Stimulated activated CD8-positive, alpha-beta memory T cell treated with anti-CD3 and anti-CD28 coated beads, Interleukin-7, amount 100 ng/mL, for 1 hour (primary cell): ENCODE data around the gene ZSWIM5.
"Not testable (repeated sequence)": the region's sequence is repeated elsewhere in the genome, so short reads cannot be mapped to it uniquely, and the experiment has no call there.

Source experiments
- DNase-seq, 2 donors: peaks; one replicate each; pipeline ENCODE4 v3.0.0-alpha.2; 2020; ENCODE audit warnings: low read depth in 2 of 2

ZSWIM5 gene

DNA sequence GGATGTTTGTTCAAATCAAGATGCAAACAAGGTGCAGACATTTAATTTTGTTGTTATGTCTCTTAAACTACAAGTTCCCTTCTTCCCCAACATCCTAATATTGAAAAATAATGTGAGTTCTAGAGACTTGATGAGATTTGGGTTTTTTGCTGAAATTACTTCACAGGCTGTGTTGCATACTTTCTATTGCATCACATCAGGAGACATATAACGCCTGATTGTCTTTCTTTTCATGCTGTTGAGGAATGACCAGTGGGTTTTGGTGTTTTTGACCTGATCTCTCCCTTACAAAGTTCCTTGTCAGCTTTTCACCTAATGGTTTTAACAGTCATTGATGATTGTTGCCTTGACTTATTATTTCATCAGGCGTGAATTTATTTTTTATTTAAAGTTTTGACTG, 111.0 kb downstream of the ZSWIM5 start:
- no peak for DNase-seq

DNA sequence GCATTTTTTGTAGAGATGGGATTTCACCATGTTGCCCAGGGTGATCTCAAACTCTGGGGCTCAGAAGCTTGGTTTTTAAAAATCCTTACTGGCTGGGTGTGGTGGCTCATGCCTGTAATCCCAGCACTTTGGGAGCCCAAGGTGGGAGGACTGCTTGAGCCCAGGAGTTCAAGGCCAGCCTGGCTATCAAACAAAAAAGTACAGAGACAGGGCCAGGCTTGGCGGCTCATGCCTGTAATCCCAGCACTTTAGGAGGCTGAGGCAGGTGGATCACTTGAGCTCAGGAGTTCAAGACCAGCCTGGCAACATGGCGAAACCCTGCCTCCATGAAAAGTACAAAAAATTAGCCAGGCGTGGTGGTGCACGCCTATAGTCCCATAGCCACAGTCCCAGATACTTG, 112.0 kb downstream of the ZSWIM5 start:
- not testable (repeated sequence) for DNase-seq

DNA sequence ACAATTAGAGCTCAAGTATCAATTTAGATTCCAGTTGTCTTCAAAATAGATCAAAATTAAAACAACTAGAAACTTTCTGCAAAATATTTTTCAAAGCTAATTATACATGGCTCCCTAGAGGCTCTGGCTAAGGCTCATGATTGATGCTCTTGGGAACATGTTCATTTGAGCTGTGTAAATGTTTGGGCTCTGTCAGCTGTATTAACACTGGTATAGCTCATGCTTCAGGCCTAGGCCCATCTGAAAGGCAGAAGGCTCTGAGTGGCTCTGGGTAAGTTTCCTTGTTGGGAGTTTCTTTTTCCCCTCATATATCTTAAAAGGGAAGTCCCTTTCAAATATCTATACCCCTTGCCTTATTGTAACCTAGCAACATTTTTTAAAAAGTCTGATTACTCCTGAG, 113.1 kb downstream of the ZSWIM5 start:
- no peak for DNase-seq

GRCh38 chr1:45089711-45090110, 116.7 kb downstream of the ZSWIM5 start:
- no peak for DNase-seq

- no peak for DNase-seq
These were observed 121.8 kb downstream of the ZSWIM5 start for GRCh38 chr1:45084562-45084961.

DNA sequence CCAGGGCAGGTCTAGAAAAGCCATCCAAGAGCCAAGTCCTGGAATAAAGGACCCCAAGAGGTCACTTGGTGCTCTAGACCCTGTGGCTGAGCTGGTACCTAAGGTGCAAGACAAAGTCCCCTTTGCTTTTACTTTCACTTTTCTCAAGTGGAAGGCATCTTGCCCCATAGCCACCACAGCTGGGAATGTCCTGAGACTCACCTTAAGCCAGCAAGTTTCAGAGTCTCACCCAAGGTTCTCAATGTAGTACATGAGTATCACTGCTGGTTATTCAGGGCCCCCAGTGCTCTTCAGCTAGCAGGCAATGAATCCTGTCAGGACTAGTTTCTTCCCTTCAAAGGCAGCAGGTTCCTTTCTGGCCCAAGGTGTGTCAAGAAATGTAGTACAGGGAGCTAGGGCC, 126.9 kb downstream of the ZSWIM5 start:
- no peak for DNase-seq

DNA sequence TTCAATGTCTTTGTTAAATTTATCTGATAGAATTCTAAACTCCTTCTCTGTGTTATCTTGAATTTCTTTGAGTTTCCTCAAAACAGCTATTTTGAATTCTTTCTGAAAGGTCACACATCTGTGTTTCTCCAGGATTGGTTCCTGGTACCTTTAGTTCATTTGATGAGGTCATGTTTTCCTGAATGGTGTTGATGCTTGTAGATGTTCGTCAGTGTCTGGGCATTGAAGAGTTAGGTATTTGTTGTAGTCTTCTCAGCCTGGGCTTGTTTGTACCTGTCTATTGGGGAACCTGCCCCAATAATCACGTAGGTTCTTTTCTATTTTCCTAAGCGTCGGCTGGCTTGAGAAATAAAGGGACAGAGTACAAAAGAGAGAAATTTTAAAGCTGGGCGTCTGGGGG, 129.4 kb downstream of the ZSWIM5 start:
- not testable (repeated sequence) for DNase-seq

DNA sequence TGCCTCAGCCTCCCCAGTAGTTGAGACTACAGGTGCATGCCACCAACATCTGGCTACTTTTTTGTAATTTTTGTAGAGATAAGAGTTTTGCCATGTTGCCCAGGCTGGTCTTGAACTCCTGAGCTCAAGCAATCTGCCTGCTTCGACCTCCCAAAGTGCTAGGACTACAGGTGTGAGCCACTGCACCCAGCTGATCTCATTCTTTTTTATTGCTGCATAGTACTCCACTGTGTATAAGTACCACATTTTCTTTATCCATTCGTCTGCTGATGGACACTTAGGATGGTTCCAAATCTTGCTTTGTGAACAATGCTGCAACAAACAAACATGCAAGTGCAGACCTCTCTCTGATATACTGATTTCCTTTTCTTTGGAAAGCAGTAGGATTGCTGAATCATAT, 134.8 kb downstream of the ZSWIM5 start:
- DNase-seq, result no peak

- no peak for DNase-seq
These were observed 138.6 kb downstream of the ZSWIM5 start for GRCh38 chr1:45067806-45068205.

DNA sequence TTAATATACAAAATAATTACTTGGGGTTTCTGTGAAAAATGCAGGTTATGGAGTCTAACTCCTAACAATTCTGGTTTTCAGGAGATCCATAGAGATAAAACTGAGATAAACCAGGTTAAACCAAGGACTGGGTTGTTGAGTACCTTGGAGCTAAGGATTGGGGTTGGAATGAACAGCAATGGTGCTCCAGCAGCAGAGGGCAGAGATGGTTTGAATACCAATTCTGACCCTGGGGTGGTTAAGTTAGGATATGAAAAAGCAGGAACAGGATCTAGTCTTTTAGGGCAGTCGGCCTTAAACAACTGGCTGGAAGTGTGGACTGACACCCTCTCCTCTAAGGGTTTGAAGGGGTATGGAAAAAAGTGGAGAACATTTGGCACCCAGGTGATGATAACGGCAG, 141.3 kb downstream of the ZSWIM5 start:
- DNase-seq, result no peak

- not testable (repeated sequence) for DNase-seq
These were observed 143.9 kb downstream of the ZSWIM5 start for GRCh38 chr1:45062463-45062862.

DNA sequence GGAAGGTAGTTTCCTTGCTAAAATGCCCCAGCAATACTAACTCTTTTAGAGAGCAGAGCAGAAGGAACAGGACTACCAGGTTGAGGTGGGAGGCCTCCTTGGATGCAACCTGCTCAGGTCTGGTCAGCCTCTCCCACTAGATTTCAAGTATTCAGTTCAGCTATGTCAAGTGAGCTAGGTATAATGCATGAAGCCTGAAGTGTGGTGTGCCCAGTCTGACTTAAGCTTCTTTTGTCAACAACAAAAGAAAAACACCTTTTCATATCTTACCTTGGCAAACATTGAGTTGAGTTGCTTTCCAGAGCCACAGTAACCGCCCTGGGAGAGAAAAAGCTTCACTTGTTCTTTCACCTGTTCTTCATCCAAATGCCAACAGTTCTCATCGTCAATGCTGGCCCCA, 146.6 kb downstream of the ZSWIM5 start:
- DNase-seq, result no peak

- DNase-seq, result no peak
These were observed 148.9 kb downstream of the ZSWIM5 start for GRCh38 chr1:45057542-45057941.

GRCh38 chr1:45051005-45051772, 155.2 kb downstream of the ZSWIM5 start:
- DNase-seq, result no peak

- DNase-seq, result no peak
These were observed 159.4 kb downstream of the ZSWIM5 start for GRCh38 chr1:45047032-45047431.

DNA sequence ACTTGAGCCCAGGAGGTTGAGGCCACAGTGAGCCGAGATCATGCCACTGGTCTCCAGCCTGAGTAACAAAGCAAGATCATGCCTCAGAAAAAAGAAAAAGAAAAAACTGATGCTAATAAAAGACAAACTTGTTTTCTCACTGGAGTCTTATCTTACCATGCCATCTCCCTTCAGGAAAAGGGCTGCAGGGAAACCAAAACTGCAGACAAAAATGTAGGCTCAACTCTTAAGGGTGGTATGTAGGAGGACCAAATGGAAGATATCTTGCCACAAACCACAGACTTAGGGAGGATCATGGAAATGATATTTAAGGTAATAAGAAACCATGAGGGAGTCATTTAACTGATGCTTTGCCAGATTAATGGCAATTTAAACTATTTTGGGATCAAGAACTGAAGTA, 161.5 kb downstream of the ZSWIM5 start:
- no peak for DNase-seq

DNA sequence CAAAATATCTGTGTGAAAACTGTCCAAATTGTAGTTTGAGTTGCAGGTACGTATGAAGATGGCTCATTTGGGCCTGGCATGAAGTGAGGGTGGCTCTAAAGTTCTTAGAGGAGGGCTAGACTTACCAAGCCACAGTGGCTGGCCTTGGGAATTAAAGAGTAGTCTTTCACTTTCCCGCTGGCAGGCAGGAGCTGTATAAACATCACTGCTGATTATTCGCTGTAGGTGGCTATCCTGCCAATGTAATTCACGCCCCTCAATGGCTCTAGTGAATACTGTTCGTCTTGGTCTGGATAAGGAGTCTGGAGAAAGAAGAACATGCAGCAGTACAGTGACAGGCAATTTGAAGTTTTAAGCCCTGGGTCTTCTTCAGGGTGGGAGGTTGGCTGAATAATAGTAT, 163.3 kb downstream of the ZSWIM5 start:
- no peak for DNase-seq

DNA sequence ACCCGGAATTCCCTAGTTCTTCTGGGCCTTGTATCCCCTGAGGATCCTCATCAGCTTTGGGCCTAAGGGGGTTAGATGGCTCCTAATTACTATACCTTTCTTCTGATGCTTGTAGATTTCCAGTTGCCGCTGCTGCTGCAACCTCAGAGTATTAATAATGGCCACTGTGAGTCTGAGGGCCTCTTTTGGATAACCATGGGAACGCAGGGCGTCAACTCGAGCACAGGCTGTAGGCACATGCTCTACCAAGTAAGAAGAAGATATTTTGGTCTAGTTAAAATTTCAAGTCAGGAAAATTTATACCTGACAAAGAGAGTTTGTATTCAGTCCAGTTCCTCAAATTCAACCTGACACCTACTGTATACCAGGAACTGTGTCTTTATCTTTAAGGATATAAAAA, 166.1 kb downstream of the ZSWIM5 start:
- DNase-seq, result no peak

GRCh38 chr1:45038661-45039364, 167.6 kb downstream of the ZSWIM5 start:
- no peak for DNase-seq

DNA sequence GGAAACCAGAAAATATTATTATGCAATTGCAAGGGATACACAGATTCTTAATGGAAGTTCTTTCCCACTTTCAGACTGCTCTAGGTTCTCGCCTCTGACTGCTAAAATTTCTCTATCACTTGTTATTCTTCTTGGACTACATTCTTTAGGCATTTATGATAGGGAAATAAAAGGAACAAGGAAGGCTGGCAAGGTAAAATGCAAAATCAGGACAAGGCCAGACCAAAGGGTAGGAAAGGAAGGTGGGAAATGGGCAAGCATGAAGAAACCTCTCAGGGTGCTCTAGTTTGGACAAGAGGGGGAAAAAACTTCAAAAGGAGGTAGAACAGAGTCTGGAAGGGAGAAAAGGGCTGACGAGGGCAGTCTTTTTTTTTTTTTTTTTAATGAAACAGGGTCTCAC, 168.2 kb downstream of the ZSWIM5 start:
- no peak for DNase-seq

GRCh38 chr1:45037456-45037855, 168.9 kb downstream of the ZSWIM5 start:
- DNase-seq, result no peak

- no peak for DNase-seq
These were observed 170.6 kb downstream of the ZSWIM5 start for GRCh38 chr1:45035631-45036301.

GRCh38 chr1:45033356-45033755, 173.0 kb downstream of the ZSWIM5 start:
- DNase-seq, result no peak
